HL-60 (cell line): ENCODE results near the gene SUPT4H1.

Experiments used
- CTCF ChIP-seq: IDR thresholded peaks from one replicate; pipeline ENCODE4 v1.5.1; 2011; ENCODE audit warnings: low read length, control low read depth, inconsistent platforms; ENCODE audit not compliant: insufficient read depth
- GABPA ChIP-seq: IDR thresholded peaks from 2 replicates; pipeline ENCODE4 v1.6.1; 2012; ENCODE audit warnings: low read depth
- POLR2AphosphoS5 ChIP-seq: IDR thresholded peaks from 2 replicates; pipeline ENCODE4 v1.6.1; 2012; ENCODE audit warnings: low read depth
- REST ChIP-seq: IDR thresholded peaks from 2 replicates; pipeline ENCODE4 v1.6.1; 2012; ENCODE audit warnings: low read depth; ENCODE audit not compliant: insufficient replicate concordance
- SPI1 ChIP-seq: IDR thresholded peaks from 2 replicates; pipeline ENCODE4 v1.6.1; 2012; ENCODE audit warnings: low read depth, mild to moderate bottlenecking, borderline replicate concordance

- TF ChIP-seq CTCF (no peak), POLR2AphosphoS5 (no peak), REST (no peak), GABPA (no peak), SPI1 (no peak)
These were observed 29.4 kb upstream of the SUPT4H1 start for GRCh38 chr17:58381124-58382035.
